H54 (cell line): Measurements from ENCODE around the gene AFAP1L1.

Experiments
- DNase-seq: peaks from one replicate; pipeline ENCODE4 v3.0.0; 2011; ENCODE audit warnings: low spot score, mixed read lengths; ENCODE audit not compliant: insufficient read length
- FAIRE-seq: peaks from 3 replicates; lab custom pipeline; 2011; peaks lifted over from hg19 to GRCh38; lab: Jason Lieb, UNC
- POLR2A ChIP-seq: IDR thresholded peaks from 2 replicates; pipeline ENCODE4 v1.6.1; 2011; ENCODE audit warnings: low read depth, mild to moderate bottlenecking, low read length

The AFAP1L1 gene

DNA sequence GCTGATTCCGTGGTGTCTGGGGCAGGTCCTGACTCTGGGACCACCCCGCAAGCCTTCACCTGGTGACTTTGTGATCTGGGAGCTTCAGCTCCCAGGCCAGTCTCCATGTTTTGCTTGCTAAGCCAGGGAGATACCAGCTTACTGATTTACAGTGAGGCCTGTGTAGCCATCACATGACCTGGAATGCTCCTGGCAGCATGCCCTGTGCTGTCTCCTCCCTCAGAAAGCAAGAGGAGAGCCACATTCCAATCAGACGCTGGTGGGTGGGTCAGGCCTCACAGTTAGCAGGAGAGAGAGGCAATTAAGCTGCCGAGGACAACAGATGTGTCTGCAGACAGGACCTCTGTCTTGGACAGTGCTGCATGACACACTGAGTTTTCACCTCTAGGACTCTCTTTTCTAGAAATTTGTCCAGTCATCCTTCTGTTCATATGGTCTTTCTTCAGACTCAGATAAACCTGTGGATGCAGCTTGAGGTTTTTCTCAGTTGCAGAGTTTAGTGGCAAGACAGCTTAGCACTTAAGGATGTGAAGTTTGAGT is 49.2 kb downstream of the AFAP1L1 start:
- peak; percentile 60 for FAIRE-seq
- TF ChIP-seq POLR2A = peak; percentile 50
- peak; percentile 75 for DNase-seq

DNA sequence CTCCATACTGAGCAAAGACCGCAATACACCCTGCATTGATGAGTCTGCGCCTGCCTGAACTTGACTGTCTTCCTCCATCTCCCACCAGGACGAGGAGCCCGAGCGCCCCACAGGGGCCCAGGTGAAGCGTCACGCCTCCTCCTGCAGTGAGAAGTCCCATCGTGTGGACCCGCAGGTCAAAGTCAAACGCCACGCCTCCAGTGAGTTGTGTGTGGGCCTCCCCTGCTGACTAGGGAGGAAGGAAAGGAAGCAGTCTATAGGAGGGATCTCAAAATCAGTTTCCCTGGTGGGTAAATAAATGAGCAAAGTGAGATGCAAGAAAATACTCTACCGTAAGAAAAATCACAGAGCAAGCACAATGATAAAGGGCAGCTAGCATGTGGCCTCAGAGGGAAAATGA is 50.9 kb downstream of the AFAP1L1 start:
- FAIRE-seq = no peak
- DNase-seq = no peak
- TF ChIP-seq POLR2A = no peak

DNA sequence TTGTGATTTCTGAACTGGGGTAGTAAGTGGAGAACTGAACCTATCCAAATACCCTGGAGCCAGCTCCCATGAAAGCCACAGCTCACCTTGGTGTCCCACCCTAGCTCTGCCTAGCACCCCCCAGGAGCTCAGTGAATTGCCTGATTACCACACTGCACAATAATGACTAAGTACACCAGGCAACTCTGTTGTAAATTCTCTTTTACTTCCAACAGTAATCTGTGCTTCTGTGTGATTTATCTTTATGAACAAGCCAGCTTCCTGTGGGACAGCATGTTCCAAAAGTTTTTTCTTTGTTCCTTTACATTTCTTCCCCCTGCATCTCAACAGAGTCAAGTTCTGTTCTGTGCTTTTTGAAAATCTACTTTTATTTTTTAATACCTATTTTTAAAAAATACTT is 51.6 kb downstream of the AFAP1L1 start:
- TF ChIP-seq POLR2A = no peak
- no peak for FAIRE-seq
- no peak for DNase-seq

DNA sequence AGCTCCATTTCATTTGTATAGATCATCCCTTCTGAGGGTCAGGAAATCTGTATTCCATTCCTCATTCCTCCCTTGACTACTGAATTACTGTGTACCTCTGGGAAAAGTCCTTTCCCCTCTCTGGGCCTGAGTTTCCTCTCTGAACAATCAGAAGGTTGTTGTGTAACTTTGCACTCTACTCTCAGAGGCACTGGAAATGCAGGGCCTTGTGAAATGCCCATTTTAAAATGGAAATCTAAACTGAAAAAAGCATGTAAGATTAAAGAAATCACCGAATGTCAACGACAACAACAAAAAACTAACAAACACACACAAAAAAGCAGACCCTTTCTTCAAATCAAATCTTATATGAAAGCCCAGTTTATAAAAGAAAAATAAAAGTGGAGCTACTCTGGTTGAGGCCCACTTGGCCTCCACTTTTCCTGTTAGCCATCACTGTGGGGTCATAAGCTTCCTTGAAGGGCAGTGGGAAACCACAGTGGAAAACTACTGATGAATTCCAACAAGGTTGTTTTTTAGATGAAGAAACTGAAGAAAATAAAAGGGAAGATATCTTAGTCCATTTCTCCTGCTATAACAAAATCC is 52.1 kb downstream of the AFAP1L1 start:
- DNase-seq = no peak

DNA sequence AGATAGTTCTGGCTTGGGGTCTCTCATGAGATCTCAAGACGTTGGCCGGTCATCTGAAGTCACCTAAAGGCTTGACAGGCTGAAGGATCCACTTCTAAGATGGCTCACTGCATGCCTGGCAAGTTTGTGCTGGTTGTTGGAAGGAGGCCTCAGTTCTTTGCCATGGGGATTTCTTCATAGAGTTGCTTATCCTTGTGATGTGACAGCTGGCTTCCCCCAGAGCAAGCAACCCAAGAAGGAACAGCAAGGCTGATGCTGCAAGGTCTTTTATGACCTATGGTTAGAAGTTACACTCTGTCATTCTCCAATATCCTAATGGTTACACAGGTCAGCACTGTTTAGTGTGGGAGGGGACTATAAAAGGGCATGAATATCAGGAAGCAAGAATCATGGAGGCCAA is 53.0 kb downstream of the AFAP1L1 start:
- TF ChIP-seq POLR2A = no peak
- no peak for DNase-seq
- no peak for FAIRE-seq

More for the DNA sequence above, 52.1 kb downstream of the AFAP1L1 start:
- no peak for TF ChIP-seq POLR2A
- no peak for FAIRE-seq

DNA sequence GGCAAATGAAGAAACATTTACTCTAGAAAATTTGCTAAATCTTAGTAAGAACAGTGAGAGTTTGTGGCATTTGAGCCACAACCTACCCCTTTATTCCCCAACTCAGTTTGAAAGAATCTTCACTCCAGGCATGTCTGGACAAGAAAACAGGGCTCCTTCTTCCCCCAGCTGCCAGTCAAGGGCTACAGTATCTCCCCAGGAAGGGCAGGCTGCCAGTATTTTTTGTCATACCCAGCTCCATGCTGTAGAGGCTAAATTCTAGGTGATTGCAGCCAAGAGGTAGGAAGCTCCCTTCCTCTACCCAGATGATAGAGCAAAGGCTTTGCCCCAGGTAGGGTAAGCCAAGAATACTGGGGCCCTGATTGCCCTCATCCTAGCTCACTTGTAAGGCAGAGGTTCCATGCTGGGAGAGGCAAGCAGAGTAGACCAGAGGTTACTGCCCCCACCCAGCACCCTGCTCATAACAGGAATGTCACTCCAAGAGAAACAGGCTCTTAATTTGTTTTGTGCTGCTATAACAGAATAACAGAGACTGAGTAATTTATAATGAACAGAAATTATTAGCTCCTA is 53.6 kb downstream of the AFAP1L1 start:
- FAIRE-seq = no peak

DNA sequence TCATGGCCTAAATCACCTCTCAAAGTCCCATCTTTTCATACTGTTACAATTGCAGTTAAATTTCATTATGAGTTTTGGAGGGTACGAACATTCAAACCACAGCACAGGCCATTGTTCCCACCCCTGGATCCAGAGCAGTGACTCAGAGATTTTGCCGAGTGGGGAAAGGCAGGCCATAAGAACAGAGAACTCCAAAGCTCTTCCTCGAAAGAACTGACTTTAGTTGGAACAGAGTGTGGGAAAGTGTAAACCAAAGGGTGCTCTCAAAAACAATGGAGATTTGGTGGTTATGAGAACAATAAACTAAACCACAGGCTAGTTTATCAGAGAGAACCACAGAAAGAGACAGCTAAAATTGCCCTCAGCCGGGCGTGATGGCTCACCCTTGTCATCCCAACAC is 54.2 kb downstream of the AFAP1L1 start:
- FAIRE-seq = no peak
- no peak for DNase-seq
- no peak for TF ChIP-seq POLR2A

More for the DNA sequence above, 53.6 kb downstream of the AFAP1L1 start:
- TF ChIP-seq POLR2A = no peak
- DNase-seq = no peak

DNA sequence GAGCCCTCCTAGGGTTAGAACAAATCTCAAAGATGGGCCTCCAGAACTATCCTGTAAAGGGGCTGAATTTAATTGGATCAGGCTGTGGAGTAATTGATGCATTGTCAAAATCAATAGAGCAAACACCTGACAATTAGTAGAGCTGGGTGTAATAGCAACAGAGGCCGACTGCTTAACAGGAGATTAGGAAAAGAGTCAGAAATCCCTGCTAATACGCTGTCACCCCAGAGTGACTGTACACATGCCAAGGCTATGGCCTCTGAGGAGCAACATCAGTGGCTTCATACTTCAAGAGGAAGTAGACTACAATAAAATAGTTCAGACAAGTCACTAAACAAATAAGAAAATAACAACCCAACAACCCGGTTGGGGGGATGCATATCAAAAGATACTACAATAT is 55.0 kb downstream of the AFAP1L1 start:
- TF ChIP-seq POLR2A = no peak
- DNase-seq = no peak
- no peak for FAIRE-seq

DNA sequence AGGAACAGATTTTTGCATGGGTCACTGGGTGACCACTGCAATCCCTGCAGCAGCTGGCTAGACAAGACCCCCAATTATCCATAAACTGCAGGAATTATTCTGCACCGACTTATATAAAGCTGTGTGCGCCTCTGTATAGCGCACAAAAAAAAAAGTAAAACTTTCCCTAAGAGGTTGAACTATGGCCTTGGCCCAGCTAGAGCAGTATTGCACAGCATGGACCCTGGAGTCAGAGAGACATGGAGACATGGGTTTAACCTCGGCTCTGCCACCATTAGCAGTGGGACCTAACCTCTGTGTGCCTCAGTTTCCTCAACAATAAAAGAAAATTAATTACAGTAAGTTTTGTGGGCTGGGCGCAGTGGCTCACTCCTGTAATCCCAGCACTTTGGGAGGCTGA is 56.5 kb downstream of the AFAP1L1 start:
- FAIRE-seq (no peak), DNase-seq (no peak)
- no peak for TF ChIP-seq POLR2A

DNA sequence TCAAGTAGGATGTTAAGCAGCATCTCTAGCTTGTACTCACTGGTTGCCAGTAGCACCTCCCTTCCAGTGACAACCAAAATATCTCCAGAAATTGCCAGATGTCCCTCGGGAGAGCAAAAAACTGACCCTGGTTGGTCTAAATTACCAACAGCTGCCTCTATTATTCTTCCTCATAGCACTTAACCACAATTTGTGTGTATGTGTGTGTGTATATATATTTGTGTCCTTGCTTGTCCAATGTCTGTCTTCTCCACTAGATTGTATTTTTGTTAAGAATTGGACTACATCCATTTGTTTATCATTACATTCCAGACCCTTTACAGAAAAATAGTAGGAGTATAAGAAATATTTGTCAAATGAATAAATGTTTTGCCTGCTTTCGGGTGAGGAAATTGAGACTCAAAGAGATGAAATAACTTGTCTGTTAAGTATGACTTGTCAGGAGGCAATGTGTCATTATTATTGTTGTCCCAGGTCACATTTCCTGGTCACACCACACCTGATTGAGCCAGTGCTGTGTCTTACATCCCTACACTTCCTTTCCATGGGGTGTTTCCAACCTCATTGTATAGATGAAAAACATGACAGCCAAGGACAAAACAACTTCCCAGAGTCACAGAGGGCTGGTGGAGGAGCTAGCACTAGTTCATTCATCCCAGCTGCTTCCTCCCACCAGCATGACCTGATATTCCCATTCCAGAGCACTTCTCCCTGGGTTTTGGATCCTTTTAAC is 62.2 kb downstream of the AFAP1L1 start:
- FAIRE-seq (no peak), DNase-seq (no peak)
- no peak for TF ChIP-seq POLR2A

DNA sequence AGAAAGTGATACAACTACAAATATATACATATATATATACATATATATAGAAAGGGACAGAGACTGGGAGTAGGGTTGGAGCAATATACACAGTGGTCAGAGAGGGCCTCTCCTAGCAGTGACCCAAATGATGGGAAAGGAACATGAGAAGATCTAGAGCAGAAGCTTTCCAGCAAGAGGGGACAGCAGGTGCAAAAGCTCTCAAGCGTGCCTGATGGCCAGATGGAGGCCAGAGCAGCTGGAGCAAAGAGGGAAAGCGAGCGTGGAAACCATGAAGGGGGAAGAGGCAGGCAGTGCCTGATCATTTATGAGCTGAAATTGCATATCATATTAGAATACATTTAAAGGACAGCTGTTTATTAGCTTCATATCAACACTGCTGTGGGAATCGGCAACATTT is 66.1 kb downstream of the AFAP1L1 start:
- no peak for TF ChIP-seq POLR2A
- FAIRE-seq (no peak), DNase-seq (no peak)

DNA sequence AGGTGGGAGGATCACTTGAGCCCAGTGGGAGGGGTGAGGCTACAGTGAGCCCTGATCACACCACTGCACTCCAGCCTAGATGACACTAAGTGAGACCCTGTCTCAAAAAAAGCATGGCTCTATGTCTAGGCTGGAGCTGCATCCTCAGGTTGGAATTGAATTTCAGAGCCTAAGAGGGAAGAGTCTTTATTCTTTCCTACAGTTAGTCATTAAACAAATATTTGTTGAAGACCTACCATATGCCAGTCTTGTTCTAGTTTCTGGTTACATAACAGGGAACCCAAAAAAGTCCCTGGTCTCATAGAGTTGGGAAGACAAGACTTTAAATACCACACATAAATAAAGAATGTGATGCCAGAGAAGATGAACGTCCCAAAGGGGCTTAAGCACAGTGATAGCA is 66.7 kb downstream of the AFAP1L1 start:
- no peak for TF ChIP-seq POLR2A
- FAIRE-seq = no peak
- no peak for DNase-seq

DNA sequence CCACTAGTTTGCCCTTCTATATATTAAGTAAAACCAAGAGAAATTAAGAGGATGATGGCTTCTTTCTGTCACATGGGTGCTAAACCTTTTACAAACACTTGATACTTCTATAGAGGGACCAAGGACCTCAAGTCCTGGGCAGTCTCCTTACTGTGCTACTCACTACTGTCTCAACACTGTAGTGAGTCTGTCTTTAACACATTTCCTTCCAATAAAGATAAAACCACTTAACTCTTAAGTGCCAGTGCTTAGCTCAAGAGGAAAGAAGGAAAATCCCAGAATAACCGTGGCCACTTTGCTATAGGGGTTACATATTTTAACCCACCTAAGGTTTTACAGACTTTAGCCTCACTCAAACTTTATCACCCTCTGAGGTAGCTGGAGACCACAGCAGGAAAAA is 69.3 kb downstream of the AFAP1L1 start:
- FAIRE-seq = no peak
- DNase-seq = no peak
- TF ChIP-seq POLR2A = no peak

DNA sequence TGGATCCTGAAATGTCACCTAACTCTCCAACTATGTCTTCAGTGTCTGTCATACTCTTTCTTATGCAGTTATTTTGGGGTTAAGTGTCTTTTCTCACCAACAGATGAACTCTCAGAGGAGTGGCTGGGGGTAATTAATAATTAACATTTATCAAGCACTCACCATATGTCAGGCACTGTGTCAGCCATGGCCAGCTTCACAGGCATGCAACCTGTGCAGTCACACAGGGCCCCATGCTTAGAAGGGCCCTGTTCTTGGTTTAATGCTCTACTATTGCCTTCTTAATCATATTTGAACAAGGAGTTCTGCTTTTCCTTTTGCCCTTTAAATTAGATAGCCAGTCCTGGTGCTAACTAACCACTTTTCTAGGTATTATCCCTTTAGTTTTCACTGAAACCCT is 70.2 kb downstream of the AFAP1L1 start:
- FAIRE-seq (no peak), DNase-seq (no peak)
- TF ChIP-seq POLR2A = no peak
